DOHH2 (cell line): ENCODE data around the gene CDC37.

Experiments used
- EZH2phosphoT487 ChIP-seq: fragments of 200-600 bp; sonication (generic); IDR thresholded peaks from 2 replicates; pipeline ENCODE4 v1.6.1; 2017; ENCODE audit warnings: borderline replicate concordance, mild to moderate bottlenecking, antibody characterized with exemption, low read length, moderate library complexity, mixed read lengths
- TF ChIP-seq, protein P1 (sequence below): fragments of 200-600 bp; sonication (generic); IDR thresholded peaks from one replicate; pipeline ENCODE4 v1.5.1; 2014; ENCODE audit warnings: antibody characterized with exemption, mild to moderate bottlenecking, low read depth, low read length; ENCODE audit not compliant: poor library complexity, severe bottlenecking

- no peak for TF ChIP-seq EZH2phosphoT487
- TF ChIP-seq, protein P1, sequence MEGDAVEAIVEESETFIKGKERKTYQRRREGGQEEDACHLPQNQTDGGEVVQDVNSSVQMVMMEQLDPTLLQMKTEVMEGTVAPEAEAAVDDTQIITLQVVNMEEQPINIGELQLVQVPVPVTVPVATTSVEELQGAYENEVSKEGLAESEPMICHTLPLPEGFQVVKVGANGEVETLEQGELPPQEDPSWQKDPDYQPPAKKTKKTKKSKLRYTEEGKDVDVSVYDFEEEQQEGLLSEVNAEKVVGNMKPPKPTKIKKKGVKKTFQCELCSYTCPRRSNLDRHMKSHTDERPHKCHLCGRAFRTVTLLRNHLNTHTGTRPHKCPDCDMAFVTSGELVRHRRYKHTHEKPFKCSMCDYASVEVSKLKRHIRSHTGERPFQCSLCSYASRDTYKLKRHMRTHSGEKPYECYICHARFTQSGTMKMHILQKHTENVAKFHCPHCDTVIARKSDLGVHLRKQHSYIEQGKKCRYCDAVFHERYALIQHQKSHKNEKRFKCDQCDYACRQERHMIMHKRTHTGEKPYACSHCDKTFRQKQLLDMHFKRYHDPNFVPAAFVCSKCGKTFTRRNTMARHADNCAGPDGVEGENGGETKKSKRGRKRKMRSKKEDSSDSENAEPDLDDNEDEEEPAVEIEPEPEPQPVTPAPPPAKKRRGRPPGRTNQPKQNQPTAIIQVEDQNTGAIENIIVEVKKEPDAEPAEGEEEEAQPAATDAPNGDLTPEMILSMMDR = no peak
These were observed 3.5 kb downstream of the CDC37 start for GRCh38 chr19:10399878-10400277.
